ENCODE measurements around the gene PRKN.

PRKN gene

GRCh38 chr6:162497389-162497788, 230.2 kb downstream of the PRKN start:
- TF ChIP-seq TSHZ2 (CRISPR knock-in tag; IDR thresholded peaks at IDR 0.05) (no peak), PATZ1 (CRISPR knock-in tag; IDR thresholded peaks at IDR 0.05; ENCODE audit: borderline replicate concordance) (no peak), TCF4 (CRISPR knock-in tag; IDR thresholded peaks at IDR 0.05; ENCODE audit: borderline replicate concordance) (no peak), POU6F1 (CRISPR knock-in tag; IDR thresholded peaks at IDR 0.05; ENCODE audit: borderline replicate concordance, low read depth) (no peak), CSDC2 (CRISPR knock-in tag; IDR thresholded peaks at IDR 0.05) (no peak), ISL1 (CRISPR knock-in tag; IDR thresholded peaks at IDR 0.05) (no peak), ZC3H10 (CRISPR knock-in tag; IDR thresholded peaks at IDR 0.05) (no peak), CREB5 (CRISPR knock-in tag; IDR thresholded peaks at IDR 0.05; ENCODE audit: low read depth) (no peak), TOX (CRISPR knock-in tag; IDR thresholded peaks at IDR 0.05; ENCODE audit: borderline replicate concordance) (no peak), SNAI2 (CRISPR knock-in tag; IDR thresholded peaks at IDR 0.05) (no peak), ZNF8 (CRISPR knock-in tag; IDR thresholded peaks at IDR 0.05) (no peak), OSR1 (CRISPR knock-in tag; IDR thresholded peaks at IDR 0.05) (no peak), ZNF70 (CRISPR knock-in tag; IDR thresholded peaks at IDR 0.05) (no peak), BACH2 (CRISPR knock-in tag; IDR thresholded peaks at IDR 0.05; ENCODE audit: borderline replicate concordance) (no peak), ZNF565 (CRISPR knock-in tag; conservative IDR thresholded peaks at IDR 0.05; ENCODE audit: low read depth) (no peak), PPARA (CRISPR knock-in tag; IDR thresholded peaks at IDR 0.05; ENCODE audit: borderline replicate concordance) (no peak)
- no peak for ATAC-seq

- ATAC-seq, result no peak
- TF ChIP-seq ZFP30 (CRISPR knock-in tag; IDR thresholded peaks at IDR 0.05) (no peak), ZNF70 (CRISPR knock-in tag; IDR thresholded peaks at IDR 0.05) (no peak), OSR1 (CRISPR knock-in tag; IDR thresholded peaks at IDR 0.05) (no peak), BACH2 (CRISPR knock-in tag; IDR thresholded peaks at IDR 0.05; ENCODE audit: borderline replicate concordance) (no peak), CSRNP3 (CRISPR knock-in tag; IDR thresholded peaks at IDR 0.05) (no peak), CSDC2 (CRISPR knock-in tag; IDR thresholded peaks at IDR 0.05) (no peak)
Measured at GRCh38 chr6:162493917-162494316, 233.6 kb downstream of the PRKN start.

GRCh38 chr6:162491637-162492036, 235.9 kb downstream of the PRKN start:
- TF ChIP-seq SNAI2 (CRISPR knock-in tag; IDR thresholded peaks at IDR 0.05) (no peak), ZFP3 (CRISPR knock-in tag; IDR thresholded peaks at IDR 0.05) (no peak)
- ATAC-seq, result no peak

Data from SK-N-SH treated with all-trans-retinoic acid at 6 μM for 48 hours (cell line).